HepG2 (cell line): Measurements from ENCODE around the gene TOPORS. TPM values are rescaled to one million over a fixed set of nuclear protein-coding genes. Genes with fewer than 3 reads are reported as not detected.

Source experiments
- HOXA3 ChIP-seq: sonication (generic); formaldehyde crosslinking; IDR thresholded peaks from 2 replicates; pipeline ENCODE4 v1.5.0; 2020; ENCODE audit warnings: missing genetic modification reagents
- SALL2 ChIP-seq: sonication (generic); formaldehyde crosslinking; IDR thresholded peaks from 2 replicates; pipeline ENCODE4 v1.8.1; 2023; ENCODE audit warnings: mild to moderate bottlenecking, missing genetic modification reagents, inconsistent platforms
- polyA plus RNA-seq, 8 experiments: library from polyadenylated mRNA; depleted of rRNA in 3 of 8; stranded (reverse) in 7 of 8; unstranded in 1 of 8; fragments of >200 nt; fragmentation: Illumina TruSeq in 4 of 8; extraction: Trizol in 4 of 8; gene quantifications; 2 replicates each; pipeline versions ENCODE4 v1.2.1 to v1.2.3, GENCODE V29; 2011 to 2016; ENCODE audit warnings: low read depth in 4 of 8, missing spikeins in 1 of 8, mixed read lengths in 1 of 8; ENCODE audit not compliant: insufficient read depth in 1 of 8
- total RNA-seq, 5 experiments: library from RNA; depleted of rRNA; stranded (reverse); fragments of >200 nt; fragmentation: Illumina TruSeq; extraction: Trizol; gene quantifications; 2 replicates each; pipeline ENCODE4 v1.2.3, GENCODE V29; 2016; ENCODE audit warnings: low read depth in 1 of 5

The TOPORS gene
- total and polyA plus RNA-seq, 2 of the 13 experiments (the other 11 are each of a cell fraction or from before 2014, with no cell fraction given), result 6.8 to 19.6 TPM

DNA sequence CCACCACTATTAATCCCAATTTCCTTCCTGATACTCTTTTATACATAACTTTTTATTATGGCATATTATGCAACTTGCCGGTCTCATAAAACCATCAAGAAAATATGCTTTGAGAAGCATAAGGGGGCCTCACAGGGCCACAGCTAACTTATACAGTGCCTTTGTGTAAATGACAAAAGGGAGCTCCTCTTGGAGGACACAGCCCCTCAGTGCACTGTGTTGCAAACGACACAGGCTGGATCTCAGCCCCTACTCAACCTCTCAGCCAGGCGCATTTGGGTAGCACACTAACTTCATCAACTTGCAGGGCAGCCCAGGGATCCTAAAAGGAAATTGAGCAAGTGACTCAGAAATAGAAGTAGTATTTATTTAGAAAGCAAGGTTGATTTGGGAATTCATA lies 61.8 kb downstream of the TOPORS start (continued):
- TF ChIP-seq SALL2 (no peak), HOXA3 (CRISPR knock-in tag) (no peak)

Other genes with a start within 250 kb of the TOPORS start
- 48.2 and 68.9 TPM in 2 replicates for gene ACO1, start 167.9 kb downstream of the TOPORS start, total RNA-seq (2016; rRNA removed; fragmentation: Illumina TruSeq; extraction: Trizol)
- gene ACO1, start 167.9 kb downstream of the TOPORS start, polyA plus RNA-seq (2011; rRNA removed), result 18.2 and 20.1 TPM in 2 replicates
- gene RIGI, start 26.4 kb downstream of the TOPORS start, total RNA-seq (2016; rRNA removed; fragmentation: Illumina TruSeq; extraction: Trizol), result 8.2 and 12.2 TPM in 2 replicates
- gene RIGI, start 26.4 kb downstream of the TOPORS start, polyA plus RNA-seq (2011; rRNA removed), result 2.4 and 3.0 TPM in 2 replicates
- 13.3 and 17.9 TPM in 2 replicates for gene SMIM27, start 259 bp downstream of the TOPORS start, total RNA-seq (2016; rRNA removed; fragmentation: Illumina TruSeq; extraction: Trizol)
- 19.0 and 22.5 TPM in 2 replicates for gene SMIM27, start 259 bp downstream of the TOPORS start, polyA plus RNA-seq (2011; rRNA removed)
- gene NDUFB6, start 20.6 kb upstream of the TOPORS start, total RNA-seq (2016; rRNA removed; fragmentation: Illumina TruSeq; extraction: Trizol), result 81.9 and 106 TPM in 2 replicates
- gene NDUFB6, start 20.6 kb upstream of the TOPORS start, polyA plus RNA-seq (2011; rRNA removed), result 21.5 and 31.2 TPM in 2 replicates
- gene TAF1L, start 83.1 kb upstream of the TOPORS start, total RNA-seq (2016; rRNA removed; fragmentation: Illumina TruSeq; extraction: Trizol), result not detected in 2 replicates
- gene TAF1L, start 83.1 kb upstream of the TOPORS start, polyA plus RNA-seq (2011; rRNA removed), result not detected in 2 replicates
- gene TMEM215, start 231.0 kb upstream of the TOPORS start, total RNA-seq (2016; rRNA removed; fragmentation: Illumina TruSeq; extraction: Trizol), result not detected in 2 replicates
- gene TMEM215, start 231.0 kb upstream of the TOPORS start, polyA plus RNA-seq (2011; rRNA removed), result not detected in 2 replicates